ENCODE measurements around the gene WDR90.

DNA sequence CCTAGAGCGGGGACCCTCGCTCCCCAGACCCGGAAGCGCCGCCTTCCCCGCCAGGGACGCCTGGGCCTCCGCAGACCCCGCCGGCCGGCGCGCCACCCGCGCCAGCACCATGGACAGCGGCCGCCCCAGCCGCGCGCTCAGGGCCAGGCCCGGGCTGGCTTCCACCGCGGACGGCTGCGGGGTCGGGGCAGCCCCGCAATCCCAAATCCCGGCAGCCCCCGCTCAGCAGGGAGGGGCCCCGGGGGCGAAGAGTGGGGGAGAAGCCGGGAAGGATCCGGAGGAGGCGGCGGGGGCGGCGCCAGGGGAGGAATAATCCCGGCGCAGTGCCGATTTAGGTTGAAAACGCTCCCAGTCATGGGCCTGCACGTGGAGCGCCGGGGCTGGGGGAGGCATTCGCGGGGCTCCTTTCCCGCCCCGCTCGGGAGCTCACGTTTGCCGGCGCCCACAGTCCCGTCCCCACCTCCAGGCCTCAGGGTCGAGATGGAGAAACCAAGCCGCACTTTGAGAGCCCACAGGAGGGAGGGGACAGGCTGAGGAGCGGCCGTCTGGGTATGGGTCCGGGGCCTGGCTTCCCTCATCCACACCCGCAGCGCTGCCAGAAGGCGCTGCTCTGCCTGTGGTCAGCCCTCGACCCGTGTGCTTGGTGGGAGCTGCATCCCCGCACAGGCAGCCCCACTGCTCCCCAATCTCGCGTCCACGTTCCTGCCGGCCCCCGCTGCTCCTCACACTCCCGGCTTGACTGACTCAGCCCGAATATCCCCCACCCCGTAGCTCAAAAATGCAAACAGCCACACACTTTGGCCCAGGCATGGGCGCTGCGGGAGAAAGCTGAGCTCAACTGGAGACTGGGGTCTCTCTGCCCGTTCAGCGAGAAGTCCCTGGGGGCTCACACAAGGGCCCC lies 51.8 kb downstream of the WDR90 start:
- TF ChIP-seq, protein P1, sequence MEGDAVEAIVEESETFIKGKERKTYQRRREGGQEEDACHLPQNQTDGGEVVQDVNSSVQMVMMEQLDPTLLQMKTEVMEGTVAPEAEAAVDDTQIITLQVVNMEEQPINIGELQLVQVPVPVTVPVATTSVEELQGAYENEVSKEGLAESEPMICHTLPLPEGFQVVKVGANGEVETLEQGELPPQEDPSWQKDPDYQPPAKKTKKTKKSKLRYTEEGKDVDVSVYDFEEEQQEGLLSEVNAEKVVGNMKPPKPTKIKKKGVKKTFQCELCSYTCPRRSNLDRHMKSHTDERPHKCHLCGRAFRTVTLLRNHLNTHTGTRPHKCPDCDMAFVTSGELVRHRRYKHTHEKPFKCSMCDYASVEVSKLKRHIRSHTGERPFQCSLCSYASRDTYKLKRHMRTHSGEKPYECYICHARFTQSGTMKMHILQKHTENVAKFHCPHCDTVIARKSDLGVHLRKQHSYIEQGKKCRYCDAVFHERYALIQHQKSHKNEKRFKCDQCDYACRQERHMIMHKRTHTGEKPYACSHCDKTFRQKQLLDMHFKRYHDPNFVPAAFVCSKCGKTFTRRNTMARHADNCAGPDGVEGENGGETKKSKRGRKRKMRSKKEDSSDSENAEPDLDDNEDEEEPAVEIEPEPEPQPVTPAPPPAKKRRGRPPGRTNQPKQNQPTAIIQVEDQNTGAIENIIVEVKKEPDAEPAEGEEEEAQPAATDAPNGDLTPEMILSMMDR (IDR thresholded peaks at IDR 0.05), result no peak
- TF ChIP-seq POLR2A (IDR thresholded peaks at IDR 0.05), result no peak
